ENCODE data around the gene CFAP410.

The CFAP410 gene

GRCh38 chr21:44338971-44339910 is at the start of gene CFAP410:
Gene CFAP410 (minus strand): TSS chr21:44339390. CDS start chr21:44339194, 196 bp downstream.
- DNase-seq, result peak; percentile 93

- DNase-seq, result no peak
These were observed 45.8 kb upstream of the CFAP410 start for GRCh38 chr21:44384968-44385367.

GRCh38 chr21:44383216-44383615 is 44.0 kb upstream of the CFAP410 start:
- no peak for DNase-seq

GRCh38 chr21:44382536-44382935 is 43.3 kb upstream of the CFAP410 start:
- DNase-seq, result no peak

- DNase-seq, result no peak
These were observed 42.7 kb upstream of the CFAP410 start for GRCh38 chr21:44381874-44382273.

GRCh38 chr21:44380876-44381275 is 41.7 kb upstream of the CFAP410 start:
- DNase-seq, result no peak

GRCh38 chr21:44379991-44380865 is 41.0 kb upstream of the CFAP410 start:
- DNase-seq, result no peak

GRCh38 chr21:44379515-44379848 is 40.3 kb upstream of the CFAP410 start:
- no peak for DNase-seq

GRCh38 chr21:44378646-44379514 is 39.7 kb upstream of the CFAP410 start:
- no peak for DNase-seq

GRCh38 chr21:44377922-44378645 is 38.9 kb upstream of the CFAP410 start:
- no peak for DNase-seq

GRCh38 chr21:44377201-44377921 is 38.2 kb upstream of the CFAP410 start:
- no peak for DNase-seq

- DNase-seq, result no peak
These were observed 37.4 kb upstream of the CFAP410 start for GRCh38 chr21:44376606-44377005.

GRCh38 chr21:44375761-44376241 is 36.6 kb upstream of the CFAP410 start:
- DNase-seq, result no peak

- no peak for DNase-seq
These were observed 36.1 kb upstream of the CFAP410 start for GRCh38 chr21:44375281-44375651.

- DNase-seq, result no peak
These were observed 35.6 kb upstream of the CFAP410 start for GRCh38 chr21:44374601-44375280.

- DNase-seq, result no peak
These were observed 33.4 kb upstream of the CFAP410 start for GRCh38 chr21:44372616-44373015.

- DNase-seq, result no peak
These were observed 32.4 kb upstream of the CFAP410 start for GRCh38 chr21:44371596-44371995.

- DNase-seq, result no peak
These were observed 31.7 kb upstream of the CFAP410 start for GRCh38 chr21:44370786-44371410.

GRCh38 chr21:44370027-44370735 is 31.0 kb upstream of the CFAP410 start:
- no peak for DNase-seq
